ENCODE results near the gene C6orf89. TPM values are rescaled to one million over a fixed set of nuclear protein-coding genes. Genes with fewer than 3 reads are reported as not detected.

The C6orf89 gene
- total and polyA plus RNA-seq, 2 of the 8 experiments (the other 6 are each of a cell fraction or from before 2014, with no cell fraction given) = 4.6 to 12.3 TPM

- ChIA-PET CTCF (ENCODE audit: partially characterized antibody) (interaction anchor here (0.7 to 12.6 kb wide), 4 partner anchors 10 to 98 kb away, joined by 3 to 99 read pairs (median 8); no protein-coding TSS in a partner anchor), POLR2A (ENCODE audit: partially characterized antibody) (interaction anchor here (0.6 to 1.5 kb wide), 5 partner anchors 9 to 171 kb away, joined by 3 to 4 read pairs (median 3); no protein-coding TSS in a partner anchor)
- no peak for FAIRE-seq
- TF ChIP-seq POLR2A (IDR thresholded peaks at IDR 0.05; ENCODE audit: control extremely low read depth in 1 of 2, low read depth in 2 of 2, low read length in 2 of 2) = no peak
- no peak for TF ChIP-seq CHD1 (IDR thresholded peaks at IDR 0.05; ENCODE audit: low read depth, low read length)
- no peak for TF ChIP-seq ATF2 (IDR thresholded peaks at IDR 0.05; ENCODE audit: low read length)
- no peak for TF ChIP-seq JUN (IDR thresholded peaks at IDR 0.05; ENCODE audit: low read depth, low read length)
- no peak for TF ChIP-seq BRCA1 (IDR thresholded peaks at IDR 0.05; ENCODE audit: low read depth, low read length)
- TF ChIP-seq SP2 (IDR thresholded peaks at IDR 0.05; ENCODE audit: low read length) = no peak
- TF ChIP-seq TCF12 (IDR thresholded peaks at IDR 0.05; ENCODE audit: low read depth, low read length) = no peak
- TF ChIP-seq EP300 (IDR thresholded peaks at IDR 0.05; ENCODE audit: borderline replicate concordance in 1 of 2, low read depth in 2 of 2, low read length in 2 of 2) = peak in 1 of 2 experiments; percentile 60; a peak in 1 of 3 replicates
- TF ChIP-seq BCL11A (IDR thresholded peaks at IDR 0.05; ENCODE audit: low read depth in 2 of 2, low read length in 2 of 2) = no peak
- TF ChIP-seq SIRT6 (IDR thresholded peaks at IDR 0.05; ENCODE audit: low read length) = no peak
Observed at GRCh38 chr6:36858407-36858981, 27.3 kb upstream of the C6orf89 start.

More at GRCh38 chr6:36858407-36858981, 27.3 kb upstream of the C6orf89 start:
- H2BK15ac ChIP-seq (ENCODE audit: low read length) = no peak overlapping the region
- H3K56ac ChIP-seq (replicated peaks; ENCODE audit: insufficient read length, low read depth, low read length) = no peak overlapping the region
- peaks cover 0 to under 1% of the 10 kb centered on the region in 2 experiments for H4K20me1 ChIP-seq (replicated peaks in 1 of 2; ENCODE audit: control insufficient read depth in 1 of 2, insufficient read depth in 2 of 2, low read length in 2 of 2)
- no peak overlapping the region for H2AFZ ChIP-seq (ENCODE audit: low read length)
- H3K27me3 ChIP-seq (replicated peaks in 1 of 4; ENCODE audit: control insufficient read depth in 3 of 4, extremely low read depth in 1 of 4, insufficient read depth in 3 of 4, low read length in 3 of 4) = no peaks in the 10 kb centered on the region
- H2AK5ac ChIP-seq (ENCODE audit: low read depth, low read length) = no peak overlapping the region
- peak overlapping the region; percentile 55 for H4K5ac ChIP-seq (ENCODE audit: insufficient read length, low read depth, low read length)
- no peak overlapping the region for H3K23ac ChIP-seq (ENCODE audit: insufficient read length)
- H3K27ac ChIP-seq (ENCODE audit: low read depth, low read length) = peak overlapping the region; percentile 75
- peak overlapping the region; percentile 2 to 39; a peak in 2 of 4 replicates for H3K4me2 ChIP-seq (ENCODE audit: insufficient read depth in 1 of 2, low read depth in 2 of 2, low read length in 2 of 2)
- H2BK5ac ChIP-seq (ENCODE audit: low read depth, low read length) = peak overlapping the region; percentile 10; the same call in 1 of the 2 replicates
- 42% methylated on average over 6 of the region's 6 CpGs; no CpG with 5 or more reads in 1 of the 2 experiments for whole genome bisulfite sequencing, 2 experiments (ENCODE audit: extremely low coverage in 1 of 2, insufficient coverage in 1 of 2, insufficient read length in 1 of 2, insufficient replicate concordance in 2 of 2, low coverage in 1 of 2, low lambda C conversion rate in 2 of 2, missing lambda C conversion rate in 1 of 2)
- H3K14ac ChIP-seq (ENCODE audit: insufficient read length) = no peak overlapping the region
- peak overlapping the region; percentile 33 for H2BK120ac ChIP-seq (replicated peaks; ENCODE audit: low read depth, low read length)
- H2BK12ac ChIP-seq (ENCODE audit: low read depth, low read length) = no peak overlapping the region
- H3K4me1 ChIP-seq (replicated peaks in 1 of 4; ENCODE audit: control insufficient read depth in 3 of 4, insufficient read depth in 4 of 4, low read length in 3 of 4) = peaks cover 2 to 11% (median 3%) of the 10 kb centered on the region in 4 experiments; a peak in 5 of 7 replicates
- peaks cover 0 to 3% of the 10 kb centered on the region in 2 experiments; a peak in 2 of 4 replicates for H3K9me3 ChIP-seq (ENCODE audit: insufficient read depth in 2 of 2, low read depth in 1 of 2, low read length in 1 of 2)
- peak overlapping the region in 1 of 4 experiments; percentile 17; a peak in 2 of 8 replicates for H3K4me3 ChIP-seq (ENCODE audit: extremely low read depth in 1 of 4, insufficient read depth in 2 of 4, low read depth in 3 of 4, low read length in 4 of 4)
- peaks cover 15% of the 10 kb centered on the region; the same call in 1 of the 2 replicates for H3K79me1 ChIP-seq (ENCODE audit: low read depth, low read length)
- H3K79me2 ChIP-seq (ENCODE audit: control insufficient read depth in 1 of 2, insufficient read depth in 2 of 2, low read length in 2 of 2) = peaks cover 3 to 44% of the 10 kb centered on the region in 2 experiments
- no peaks in the 10 kb centered on the region; the same call in 1 of the 2 replicates for H3K23me2 ChIP-seq (ENCODE audit: low read depth, low read length)
- no peak overlapping the region for H3K4ac ChIP-seq (replicated peaks; ENCODE audit: insufficient read length, low read depth, low read length)
- H4K91ac ChIP-seq (replicated peaks; ENCODE audit: insufficient read length, low read length) = peak overlapping the region; percentile 20
- H4K8ac ChIP-seq (ENCODE audit: extremely low read depth, insufficient read depth, low read length) = no peak overlapping the region
- DNase-seq (ENCODE audit: low read depth in 1 of 2, low spot score in 2 of 2) = peak in 1 of 2 experiments; percentile 77
- H3K9ac ChIP-seq (replicated peaks in 1 of 4; ENCODE audit: extremely low read depth in 1 of 4, low read depth in 3 of 4, low read length in 3 of 4) = no peak overlapping the region
- no peak overlapping the region for H2BK20ac ChIP-seq (ENCODE audit: low read length)
- peak overlapping the region; percentile 26; the same call in 1 of the 2 replicates for H3K18ac ChIP-seq (ENCODE audit: extremely low read depth, low read length)
- peaks cover 6 to 45% (median 25%) of the 10 kb centered on the region in 4 experiments; a peak in 7 of 8 replicates for H3K36me3 ChIP-seq (ENCODE audit: control insufficient read depth in 2 of 4, insufficient read depth in 4 of 4, low read length in 3 of 4)
